ENCODE results near the gene SPOCK1.

DNA sequence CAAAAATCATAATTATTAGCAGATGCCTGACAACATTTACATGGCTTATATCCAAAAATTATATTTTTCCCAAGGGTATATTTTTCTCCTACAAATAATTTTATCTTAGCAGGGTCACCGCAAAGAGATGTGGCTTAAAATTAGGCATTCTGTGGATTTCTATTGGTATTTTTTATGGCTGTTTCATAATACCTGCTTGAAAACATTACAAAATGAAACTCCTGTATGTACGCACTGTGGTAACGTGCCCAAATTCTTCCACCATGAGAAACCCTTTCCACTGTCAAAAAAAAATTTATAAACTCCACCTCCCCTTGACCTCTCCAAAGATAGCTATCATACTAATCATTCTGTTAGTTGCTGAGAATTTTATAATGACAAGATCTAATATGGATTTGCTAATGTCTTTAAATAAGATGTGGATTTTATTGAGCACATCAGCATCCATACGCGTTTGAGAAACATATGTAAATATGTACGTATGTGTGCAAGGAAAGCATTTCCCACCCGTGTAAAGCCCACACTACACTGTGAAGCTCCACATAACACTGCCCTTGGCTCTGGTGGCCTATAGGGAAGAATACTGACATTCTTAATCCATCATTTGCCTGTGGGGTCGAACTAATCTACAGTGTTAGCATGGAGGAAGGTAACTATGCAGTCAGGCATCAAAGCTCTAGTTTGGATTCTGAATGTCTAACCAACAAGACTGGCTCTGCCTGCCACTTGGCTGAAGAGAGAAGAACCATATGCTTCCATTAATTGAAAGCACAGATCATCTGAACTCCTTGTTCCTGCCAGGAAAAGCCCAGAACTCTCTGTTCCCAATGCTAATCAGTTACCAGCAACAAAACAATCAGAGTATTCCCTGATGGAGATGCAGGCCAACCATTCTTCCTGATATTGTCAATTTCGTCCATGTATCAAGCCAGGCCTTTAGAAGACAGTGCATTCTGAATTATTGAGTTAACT is 244.7 kb downstream of the SPOCK1 start:
- TF ChIP-seq, protein P1, sequence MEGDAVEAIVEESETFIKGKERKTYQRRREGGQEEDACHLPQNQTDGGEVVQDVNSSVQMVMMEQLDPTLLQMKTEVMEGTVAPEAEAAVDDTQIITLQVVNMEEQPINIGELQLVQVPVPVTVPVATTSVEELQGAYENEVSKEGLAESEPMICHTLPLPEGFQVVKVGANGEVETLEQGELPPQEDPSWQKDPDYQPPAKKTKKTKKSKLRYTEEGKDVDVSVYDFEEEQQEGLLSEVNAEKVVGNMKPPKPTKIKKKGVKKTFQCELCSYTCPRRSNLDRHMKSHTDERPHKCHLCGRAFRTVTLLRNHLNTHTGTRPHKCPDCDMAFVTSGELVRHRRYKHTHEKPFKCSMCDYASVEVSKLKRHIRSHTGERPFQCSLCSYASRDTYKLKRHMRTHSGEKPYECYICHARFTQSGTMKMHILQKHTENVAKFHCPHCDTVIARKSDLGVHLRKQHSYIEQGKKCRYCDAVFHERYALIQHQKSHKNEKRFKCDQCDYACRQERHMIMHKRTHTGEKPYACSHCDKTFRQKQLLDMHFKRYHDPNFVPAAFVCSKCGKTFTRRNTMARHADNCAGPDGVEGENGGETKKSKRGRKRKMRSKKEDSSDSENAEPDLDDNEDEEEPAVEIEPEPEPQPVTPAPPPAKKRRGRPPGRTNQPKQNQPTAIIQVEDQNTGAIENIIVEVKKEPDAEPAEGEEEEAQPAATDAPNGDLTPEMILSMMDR (IDR thresholded peaks at IDR 0.05; ENCODE audit: insufficient read depth, low read length): no peak
- TF ChIP-seq GABPA (IDR thresholded peaks at IDR 0.05; ENCODE audit: low read depth) (no peak), POLR2AphosphoS5 (IDR thresholded peaks at IDR 0.05; ENCODE audit: low read depth) (no peak), SPI1 (IDR thresholded peaks at IDR 0.05; ENCODE audit: borderline replicate concordance, low read depth) (no peak)
- TF ChIP-seq, protein P2, sequence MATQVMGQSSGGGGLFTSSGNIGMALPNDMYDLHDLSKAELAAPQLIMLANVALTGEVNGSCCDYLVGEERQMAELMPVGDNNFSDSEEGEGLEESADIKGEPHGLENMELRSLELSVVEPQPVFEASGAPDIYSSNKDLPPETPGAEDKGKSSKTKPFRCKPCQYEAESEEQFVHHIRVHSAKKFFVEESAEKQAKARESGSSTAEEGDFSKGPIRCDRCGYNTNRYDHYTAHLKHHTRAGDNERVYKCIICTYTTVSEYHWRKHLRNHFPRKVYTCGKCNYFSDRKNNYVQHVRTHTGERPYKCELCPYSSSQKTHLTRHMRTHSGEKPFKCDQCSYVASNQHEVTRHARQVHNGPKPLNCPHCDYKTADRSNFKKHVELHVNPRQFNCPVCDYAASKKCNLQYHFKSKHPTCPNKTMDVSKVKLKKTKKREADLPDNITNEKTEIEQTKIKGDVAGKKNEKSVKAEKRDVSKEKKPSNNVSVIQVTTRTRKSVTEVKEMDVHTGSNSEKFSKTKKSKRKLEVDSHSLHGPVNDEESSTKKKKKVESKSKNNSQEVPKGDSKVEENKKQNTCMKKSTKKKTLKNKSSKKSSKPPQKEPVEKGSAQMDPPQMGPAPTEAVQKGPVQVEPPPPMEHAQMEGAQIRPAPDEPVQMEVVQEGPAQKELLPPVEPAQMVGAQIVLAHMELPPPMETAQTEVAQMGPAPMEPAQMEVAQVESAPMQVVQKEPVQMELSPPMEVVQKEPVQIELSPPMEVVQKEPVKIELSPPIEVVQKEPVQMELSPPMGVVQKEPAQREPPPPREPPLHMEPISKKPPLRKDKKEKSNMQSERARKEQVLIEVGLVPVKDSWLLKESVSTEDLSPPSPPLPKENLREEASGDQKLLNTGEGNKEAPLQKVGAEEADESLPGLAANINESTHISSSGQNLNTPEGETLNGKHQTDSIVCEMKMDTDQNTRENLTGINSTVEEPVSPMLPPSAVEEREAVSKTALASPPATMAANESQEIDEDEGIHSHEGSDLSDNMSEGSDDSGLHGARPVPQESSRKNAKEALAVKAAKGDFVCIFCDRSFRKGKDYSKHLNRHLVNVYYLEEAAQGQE (IDR thresholded peaks at IDR 0.05; ENCODE audit: insufficient replicate concordance, low read depth): no peak

Measured in HL-60 (cell line).